Adipose tissue (tissue), 3 donors: ENCODE results near the gene SLC2A4RG. TPM values are rescaled to one million over a fixed set of nuclear protein-coding genes. Genes with fewer than 3 reads are reported as not detected.

Source experiments
- H3K27ac ChIP-seq: one replicate; pipeline ENCODE4 v1.5.1; 2013; ENCODE audit warnings: low read depth, low read length
- WGBS, 3 donors: extraction: QIAGEN DNeasy Blood & Tissue Kit; methylation state at CpG; one replicate each; pipeline ENCODE4 v1.1.7; 2013; 5-methylcytosine and 5-hydroxymethylcytosine counted together
- polyA plus RNA-seq, 3 donors: library from polyadenylated mRNA; stranded (reverse); fragments of 200-250 nt; gene quantifications; one replicate each; pipeline ENCODE4 v1.2.3, GENCODE V29; 2013
- donor health status: healthy with polysubstance abuse.
- donor health status: Bipolar disorder and iron deficiency.
- donor health status: healthy.

Gene SLC2A4RG, protein sequence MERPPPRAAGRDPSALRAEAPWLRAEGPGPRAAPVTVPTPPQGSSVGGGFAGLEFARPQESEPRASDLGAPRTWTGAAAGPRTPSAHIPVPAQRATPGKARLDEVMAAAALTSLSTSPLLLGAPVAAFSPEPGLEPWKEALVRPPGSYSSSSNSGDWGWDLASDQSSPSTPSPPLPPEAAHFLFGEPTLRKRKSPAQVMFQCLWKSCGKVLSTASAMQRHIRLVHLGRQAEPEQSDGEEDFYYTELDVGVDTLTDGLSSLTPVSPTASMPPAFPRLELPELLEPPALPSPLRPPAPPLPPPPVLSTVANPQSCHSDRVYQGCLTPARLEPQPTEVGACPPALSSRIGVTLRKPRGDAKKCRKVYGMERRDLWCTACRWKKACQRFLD
- polyA plus RNA-seq: 100 to 1,000 TPM in 1 of 3 donors, 10 to 100 TPM in 2; 28.3 to 137 (median 72.8) TPM

DNA sequence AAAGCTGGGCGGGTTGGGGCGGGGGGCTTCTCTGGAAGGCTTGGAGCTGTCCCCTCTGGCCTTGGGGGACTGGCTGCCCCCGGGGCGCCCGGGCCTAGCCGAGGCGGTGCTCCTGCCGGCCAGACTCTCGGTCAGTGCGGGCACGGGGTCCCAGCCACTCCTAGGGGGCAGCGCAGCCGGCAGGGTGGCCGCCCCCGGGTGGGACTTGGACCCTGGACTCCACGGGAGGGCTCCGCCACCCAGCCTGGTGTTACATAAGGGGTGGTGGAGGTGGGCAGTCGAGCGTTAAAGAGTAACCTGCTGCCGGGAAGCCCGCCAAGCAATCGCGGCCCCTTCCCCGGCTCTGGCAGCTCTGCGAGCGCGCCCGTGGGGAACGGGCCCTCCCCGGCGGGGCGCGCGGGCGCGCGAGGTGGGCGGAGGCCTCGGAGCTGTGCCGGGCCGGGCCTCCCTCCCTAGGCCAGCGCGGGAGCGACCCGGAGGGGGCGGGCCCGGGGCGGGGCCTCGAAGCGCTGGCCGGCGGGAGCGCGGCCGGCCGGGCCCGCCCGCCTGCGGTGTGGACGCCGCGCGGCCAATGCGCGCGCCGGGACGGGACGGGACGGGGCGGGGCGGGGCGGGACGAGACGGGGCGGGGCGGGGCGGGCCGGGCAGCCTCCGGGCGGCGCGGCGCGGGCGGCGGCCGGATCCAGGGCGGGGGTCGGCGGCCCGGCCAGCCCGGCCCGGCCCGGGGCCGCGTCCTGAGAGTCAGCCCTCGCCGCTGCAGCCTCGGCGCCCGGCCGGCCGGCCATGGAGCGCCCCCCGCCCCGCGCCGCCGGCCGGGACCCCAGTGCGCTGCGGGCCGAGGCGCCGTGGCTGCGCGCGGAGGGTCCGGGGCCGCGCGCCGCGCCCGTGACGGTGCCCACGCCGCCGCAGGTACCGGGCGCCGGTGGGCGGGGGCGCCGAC, at the start of gene SLC2A4RG:
Gene SLC2A4RG (plus strand): TSS at position 647 of the 940 bp plus-strand sequence. CDS start 137 bp downstream, at position 784.
- WGBS, 3 donors: 1 to 2% (median 1%) methylated on average over 40 to 130 of the region's 136 CpGs
- no peak within 1 kb of the TSS for H3K27ac ChIP-seq

DNA sequence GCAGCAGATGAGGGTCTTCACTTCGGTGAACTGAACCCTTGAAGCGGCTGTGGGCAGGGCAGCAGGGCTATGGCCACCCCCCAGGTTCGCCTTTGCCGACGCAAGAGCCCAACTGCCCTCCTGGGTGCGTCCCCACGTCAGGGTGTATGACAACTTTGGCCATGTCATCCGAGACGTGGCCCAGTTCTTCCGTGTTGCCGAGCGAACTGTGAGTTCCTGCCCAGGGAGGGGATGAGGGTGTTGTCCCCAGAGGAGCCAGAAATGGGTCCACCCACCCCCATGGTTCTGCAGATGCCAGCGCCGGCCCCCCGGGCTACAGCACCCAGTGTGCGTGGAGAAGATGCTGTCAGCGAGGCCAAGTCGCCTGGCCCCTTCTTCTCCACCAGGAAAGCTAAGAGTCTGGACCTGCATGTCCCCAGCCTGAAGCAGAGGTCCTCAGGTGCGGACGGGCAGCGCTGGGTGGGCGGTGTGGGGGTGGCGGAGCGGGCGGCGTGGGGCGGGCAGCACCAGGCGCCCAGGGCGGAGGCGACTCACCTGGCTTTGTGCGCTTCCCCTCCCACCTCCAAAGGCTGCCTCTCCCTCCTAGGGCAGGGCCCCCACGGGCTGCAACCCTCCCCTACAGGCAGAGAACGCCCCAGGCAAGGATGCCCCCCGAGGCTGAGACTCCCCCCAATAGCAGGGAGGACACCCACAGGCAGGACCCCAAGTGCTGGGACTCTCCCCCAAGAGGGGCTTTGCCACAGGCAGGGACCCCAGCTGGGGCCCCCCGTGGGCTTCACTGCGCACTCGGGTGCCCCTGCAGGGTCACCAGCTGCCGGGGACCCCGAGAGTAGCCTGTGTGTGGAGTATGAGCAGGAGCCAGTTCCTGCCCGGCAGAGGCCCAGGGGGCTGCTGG, 49.3 kb upstream of the SLC2A4RG start:
- 90 to 92% (median 90%) methylated on average over 38 to 40 of the region's 40 CpGs for WGBS, 3 donors
- no peak overlapping the region for H3K27ac ChIP-seq

DNA sequence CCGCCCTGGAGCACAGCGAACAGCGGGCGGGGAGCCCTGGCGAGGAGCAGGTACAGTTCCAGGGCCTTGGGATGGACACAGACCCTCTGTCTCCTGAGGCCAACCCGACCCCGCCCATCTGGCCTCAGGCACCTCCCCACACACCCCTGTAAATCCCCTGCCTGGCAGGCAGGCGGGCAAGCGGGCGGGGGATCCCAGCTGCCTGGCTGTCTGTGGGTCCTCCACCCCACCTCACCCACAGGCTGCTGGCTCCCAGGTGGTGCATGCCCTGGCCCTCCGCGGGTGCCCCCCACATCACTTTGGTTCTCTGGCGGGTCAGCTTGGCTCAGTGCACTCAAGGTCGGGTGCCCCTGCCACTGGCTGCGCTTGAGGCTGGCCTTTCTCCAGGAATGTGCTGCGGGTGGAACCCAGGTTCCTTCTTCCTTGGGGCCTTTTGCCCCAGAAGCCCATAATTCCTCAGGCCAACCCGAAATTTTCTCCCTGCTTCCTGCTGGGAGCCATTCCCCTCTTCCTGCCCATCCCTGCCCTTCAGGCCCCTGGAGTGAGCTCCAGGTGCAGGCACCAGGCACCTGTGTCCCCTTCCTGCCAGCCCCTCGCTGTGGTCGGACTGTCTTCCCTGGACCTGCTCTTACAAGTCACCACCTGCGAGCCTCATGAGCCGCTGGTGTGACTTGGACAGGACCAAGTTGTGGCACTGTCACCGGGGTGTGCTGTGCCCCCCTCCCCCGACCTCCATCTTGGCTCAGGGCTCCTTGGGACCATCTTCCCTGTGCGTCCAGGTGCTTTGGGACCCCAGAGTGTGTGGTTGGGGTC, 48.5 kb upstream of the SLC2A4RG start:
- 79 to 84% (median 84%) methylated on average over 24 of the region's 24 CpGs for WGBS, 3 donors
- H3K27ac ChIP-seq: no peak overlapping the region

DNA sequence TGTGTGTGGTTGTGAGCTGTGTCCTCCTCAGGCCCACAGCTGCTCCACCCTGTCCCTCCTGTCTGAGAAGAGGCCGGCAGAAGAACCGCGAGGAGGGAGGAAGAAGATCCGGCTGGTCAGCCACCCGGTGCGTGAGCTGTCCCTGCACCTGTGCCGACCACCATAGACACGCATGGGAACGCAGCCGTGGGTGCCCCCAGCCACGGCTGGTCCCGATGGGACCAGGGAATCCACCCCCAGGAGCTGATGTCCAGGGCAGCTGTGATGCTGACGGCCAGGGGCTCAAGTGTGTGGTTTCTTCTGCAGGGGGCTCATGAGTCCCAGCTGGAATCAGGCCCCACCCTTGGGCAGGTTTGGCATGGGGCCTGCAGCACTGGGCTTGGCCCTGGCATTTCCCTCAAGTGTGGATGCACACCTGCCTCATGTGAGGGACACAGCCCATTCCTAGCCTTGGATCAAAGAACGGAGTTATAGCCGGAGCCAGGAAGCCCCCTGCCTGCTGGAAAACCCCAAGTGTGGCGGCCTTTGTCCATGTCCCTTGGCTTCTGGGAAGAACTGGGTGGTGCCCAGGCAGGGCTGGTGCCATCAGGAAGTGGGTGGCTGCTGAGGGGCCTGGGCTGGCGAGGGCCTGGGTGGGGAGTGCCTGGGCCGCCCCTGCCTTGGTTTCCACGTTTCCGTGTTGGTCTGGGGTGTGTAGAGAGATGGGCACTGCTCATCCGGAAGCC, 47.7 kb upstream of the SLC2A4RG start:
- 80 to 89% (median 80%) methylated on average over 10 to 21 of the region's 21 CpGs for WGBS, 3 donors
- no peak overlapping the region for H3K27ac ChIP-seq

DNA sequence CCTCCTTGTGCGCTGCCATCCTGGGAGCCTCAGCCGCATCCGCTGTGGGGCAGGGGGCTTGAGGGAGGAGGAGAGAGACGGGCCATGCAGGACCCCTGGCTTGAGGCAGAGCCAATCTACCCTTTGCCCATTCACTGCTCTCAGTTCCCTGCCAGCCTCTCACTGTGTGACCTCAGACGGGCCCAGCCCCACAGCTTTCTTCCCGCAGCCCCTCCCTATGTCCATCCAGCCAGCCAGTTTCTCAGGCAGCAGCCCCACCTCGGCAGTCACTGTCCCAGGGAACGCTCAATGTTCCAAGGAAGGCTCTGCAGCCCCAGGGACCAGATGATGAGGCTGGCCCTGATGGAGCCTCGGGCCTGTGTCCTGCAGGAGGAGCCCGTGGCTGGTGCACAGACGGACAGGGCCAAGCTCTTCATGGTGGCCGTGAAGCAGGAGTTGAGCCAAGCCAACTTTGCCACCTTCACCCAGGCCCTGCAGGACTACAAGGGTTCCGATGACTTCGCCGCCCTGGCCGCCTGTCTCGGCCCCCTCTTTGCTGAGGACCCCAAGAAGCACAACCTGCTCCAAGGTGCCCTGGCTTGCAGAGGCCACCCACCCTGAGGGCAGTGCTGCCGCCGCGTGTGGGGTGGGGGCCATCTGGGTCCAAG, 47.0 kb upstream of the SLC2A4RG start:
- H3K27ac ChIP-seq: no peak overlapping the region
- 69 to 81% (median 69%) methylated on average over 17 to 20 of the region's 20 CpGs for WGBS, 3 donors

DNA sequence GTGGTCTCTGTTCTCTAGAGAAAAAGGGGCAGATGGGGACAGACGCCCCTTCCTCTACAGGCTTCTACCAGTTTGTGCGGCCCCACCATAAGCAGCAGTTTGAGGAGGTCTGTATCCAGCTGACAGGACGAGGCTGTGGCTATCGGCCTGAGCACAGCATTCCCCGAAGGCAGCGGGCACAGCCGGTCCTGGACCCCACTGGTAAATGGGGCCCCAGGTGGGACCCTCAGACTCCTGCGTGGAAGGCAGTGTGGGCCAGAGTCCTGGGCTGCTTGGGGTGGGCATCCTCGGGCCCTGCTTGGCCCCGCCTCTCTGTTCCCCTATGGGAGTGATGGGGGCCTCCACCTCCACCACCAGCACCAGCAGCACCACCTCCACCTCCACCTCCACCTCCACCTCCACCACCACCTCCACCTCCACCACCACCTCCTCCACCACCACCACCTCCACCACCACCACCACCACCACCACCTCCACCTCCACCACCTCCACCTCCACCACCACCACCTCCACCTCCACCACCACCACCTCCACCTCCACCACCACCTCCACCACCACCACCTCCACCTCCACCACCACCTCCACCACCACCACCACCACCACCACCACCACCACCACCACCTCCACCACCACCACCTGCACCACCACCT, 46.4 kb upstream of the SLC2A4RG start:
- no peak overlapping the region for H3K27ac ChIP-seq
- 88 to 90% (median 89%) methylated on average over 8 to 10 of the region's 10 CpGs for WGBS, 3 donors

DNA sequence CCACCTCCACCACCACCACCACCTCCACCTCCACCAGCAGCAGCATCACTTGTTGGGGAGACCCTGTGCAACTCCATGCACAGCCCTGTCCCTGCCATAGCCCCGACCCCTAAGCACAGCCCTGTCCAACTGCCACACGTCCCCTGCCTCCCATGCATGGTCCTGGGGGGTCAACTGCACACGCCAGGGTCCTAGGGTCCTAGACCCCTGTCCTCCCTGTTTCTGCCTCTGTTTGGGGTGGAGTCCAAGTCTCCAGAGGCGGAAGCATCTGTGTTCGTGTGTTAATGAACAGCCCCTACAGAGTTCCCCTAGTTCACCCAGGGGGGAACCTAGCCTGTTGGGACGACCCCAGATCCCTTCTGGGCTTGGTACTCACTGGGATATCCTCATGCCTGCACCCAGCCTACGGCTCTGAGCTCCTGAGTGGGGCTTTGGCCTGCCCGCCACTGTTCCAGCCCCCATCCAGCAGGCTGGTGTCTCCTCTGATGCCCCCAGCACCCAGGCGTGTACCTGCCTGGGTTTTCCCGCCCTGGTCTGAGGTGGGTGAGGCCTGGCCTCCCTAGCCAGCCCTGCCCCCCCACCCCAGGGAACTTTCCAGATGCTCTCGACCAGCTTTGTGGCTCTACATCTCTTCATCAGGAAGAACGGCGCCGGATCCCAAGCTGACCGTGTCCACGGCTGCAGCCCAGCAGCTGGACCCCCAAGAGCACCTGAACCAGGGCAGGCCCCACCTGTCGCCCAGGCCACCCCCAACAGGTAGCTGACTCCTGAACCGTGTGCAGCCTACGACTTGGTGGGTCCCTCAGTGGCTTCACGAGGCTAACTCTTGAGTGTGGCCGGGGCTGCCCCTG, 45.6 kb upstream of the SLC2A4RG start:
- WGBS, 3 donors: 88 to 98% (median 94%) methylated on average over 20 to 21 of the region's 21 CpGs
- H3K27ac ChIP-seq: no peak overlapping the region

DNA sequence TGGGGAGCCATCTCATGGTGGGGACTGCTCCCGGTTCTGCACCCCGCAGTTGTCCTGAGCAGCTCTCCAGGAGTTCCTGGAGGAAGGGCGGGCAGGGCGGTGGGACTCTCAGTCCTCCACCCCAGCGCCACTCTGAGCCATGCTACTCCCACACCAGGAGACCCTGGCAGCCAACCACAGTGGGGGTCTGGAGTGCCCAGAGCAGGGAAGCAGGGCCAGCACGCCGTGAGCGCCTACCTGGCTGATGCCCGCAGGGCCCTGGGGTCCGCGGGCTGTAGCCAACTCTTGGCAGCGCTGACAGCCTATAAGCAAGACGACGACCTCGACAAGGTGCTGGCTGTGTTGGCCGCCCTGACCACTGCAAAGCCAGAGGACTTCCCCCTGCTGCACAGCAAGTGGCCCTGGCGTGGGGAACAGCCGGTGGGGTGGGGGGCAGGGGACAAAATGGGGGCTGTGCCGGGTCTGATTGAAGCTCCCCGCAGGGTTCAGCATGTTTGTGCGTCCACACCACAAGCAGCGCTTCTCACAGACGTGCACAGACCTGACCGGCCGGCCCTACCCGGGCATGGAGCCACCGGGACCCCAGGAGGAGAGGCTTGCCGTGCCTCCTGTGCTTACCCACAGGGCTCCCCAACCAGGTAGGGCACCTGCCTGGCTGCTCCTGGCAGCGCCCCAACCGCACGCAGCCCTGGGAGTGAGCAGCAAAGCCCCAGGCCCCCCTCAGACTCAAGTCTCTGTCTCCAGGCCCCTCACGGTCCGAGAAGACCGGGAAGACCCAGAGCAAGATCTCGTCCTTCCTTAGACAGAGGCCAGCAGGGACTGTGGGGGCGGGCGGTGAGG, 44.8 kb upstream of the SLC2A4RG start:
- H3K27ac ChIP-seq: no peak overlapping the region
- WGBS, 3 donors: 90 to 94% (median 94%) methylated on average over 37 of the region's 37 CpGs

DNA sequence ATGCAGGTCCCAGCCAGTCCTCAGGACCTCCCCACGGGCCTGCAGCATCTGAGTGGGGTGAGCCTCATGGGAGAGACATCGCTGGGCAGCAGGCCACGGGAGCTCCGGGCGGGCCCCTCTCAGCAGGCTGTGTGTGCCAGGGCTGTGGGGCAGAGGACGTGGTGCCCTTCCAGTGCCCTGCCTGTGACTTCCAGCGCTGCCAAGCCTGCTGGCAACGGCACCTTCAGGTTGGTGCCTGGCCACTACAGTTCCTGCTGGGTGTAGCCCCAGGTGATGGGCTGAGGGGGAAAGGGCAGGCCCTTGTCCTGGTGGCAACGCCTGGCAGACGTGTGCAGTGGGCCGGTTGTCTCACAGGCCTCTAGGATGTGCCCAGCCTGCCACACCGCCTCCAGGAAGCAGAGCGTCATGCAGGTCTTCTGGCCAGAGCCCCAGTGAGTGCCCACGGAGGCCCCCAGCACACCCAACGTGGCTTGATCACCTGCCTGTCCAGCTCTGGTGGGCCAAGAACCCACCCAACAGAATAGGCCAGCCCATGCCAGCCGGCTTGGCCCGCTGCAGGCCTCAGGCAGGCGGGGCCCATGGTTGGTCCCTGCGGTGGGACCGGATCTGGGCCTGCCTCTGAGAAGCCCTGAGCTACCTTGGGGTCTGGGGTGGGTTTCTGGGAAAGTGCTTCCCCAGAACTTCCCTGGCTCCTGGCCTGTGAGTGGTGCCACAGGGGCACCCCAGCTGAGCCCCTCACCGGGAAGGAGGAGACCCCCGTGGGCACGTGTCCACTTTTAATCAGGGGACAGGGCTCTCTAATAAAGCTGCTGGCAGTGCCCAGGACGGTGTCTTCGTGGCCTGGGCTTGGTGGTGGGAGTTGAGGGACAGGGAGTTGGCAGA, 43.9 kb upstream of the SLC2A4RG start:
- WGBS, 3 donors: 79 to 82% (median 80%) methylated on average over 23 to 25 of the region's 25 CpGs
- no peak overlapping the region for H3K27ac ChIP-seq

DNA sequence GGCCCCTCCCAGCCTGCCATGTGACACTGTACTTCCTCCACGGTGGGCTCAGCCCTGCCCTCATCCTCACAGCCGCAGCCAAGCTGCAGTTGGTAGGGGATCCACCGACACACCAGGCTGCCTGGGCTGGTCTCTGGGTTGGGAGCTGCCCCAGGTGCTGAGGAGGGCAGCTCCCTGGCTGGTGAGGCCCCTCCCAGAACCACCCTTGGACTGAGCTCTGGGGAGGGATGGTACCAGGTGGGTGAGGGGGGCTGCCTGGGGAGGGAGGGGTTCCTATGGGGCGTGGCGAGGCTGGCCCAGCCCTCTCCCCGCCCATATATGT, 43.3 kb upstream of the SLC2A4RG start:
- H3K27ac ChIP-seq: no peak overlapping the region
- WGBS, 3 donors: 14 to 28% (median 17%) methylated on average over 5 to 6 of the region's 6 CpGs

DNA sequence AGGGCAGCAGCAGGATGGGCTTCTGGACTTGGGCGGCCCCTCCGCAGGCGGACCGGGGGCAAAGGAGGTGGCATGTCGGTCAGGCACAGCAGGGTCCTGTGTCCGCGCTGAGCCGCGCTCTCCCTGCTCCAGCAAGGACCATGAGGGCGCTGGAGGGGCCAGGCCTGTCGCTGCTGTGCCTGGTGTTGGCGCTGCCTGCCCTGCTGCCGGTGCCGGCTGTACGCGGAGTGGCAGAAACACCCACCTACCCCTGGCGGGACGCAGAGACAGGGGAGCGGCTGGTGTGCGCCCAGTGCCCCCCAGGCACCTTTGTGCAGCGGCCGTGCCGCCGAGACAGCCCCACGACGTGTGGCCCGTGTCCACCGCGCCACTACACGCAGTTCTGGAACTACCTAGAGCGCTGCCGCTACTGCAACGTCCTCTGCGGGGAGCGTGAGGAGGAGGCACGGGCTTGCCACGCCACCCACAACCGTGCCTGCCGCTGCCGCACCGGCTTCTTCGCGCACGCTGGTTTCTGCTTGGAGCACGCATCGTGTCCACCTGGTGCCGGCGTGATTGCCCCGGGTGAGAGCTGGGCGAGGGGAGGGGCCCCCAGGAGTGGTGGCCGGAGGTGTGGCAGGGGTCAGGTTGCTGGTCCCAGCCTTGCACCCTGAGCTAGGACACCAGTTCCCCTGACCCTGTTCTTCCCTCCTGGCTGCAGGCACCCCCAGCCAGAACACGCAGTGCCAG, 42.8 kb upstream of the SLC2A4RG start, which contains the start of gene TNFRSF6B:
Gene TNFRSF6B (plus strand): TSS at position 25 of the 729 bp plus-strand sequence. CDS start 116 bp downstream, at position 141.
- no peak within 1 kb of the TSS for H3K27ac ChIP-seq
- 13 to 30% (median 24%) methylated on average over 44 to 52 of the region's 52 CpGs for WGBS, 3 donors

DNA sequence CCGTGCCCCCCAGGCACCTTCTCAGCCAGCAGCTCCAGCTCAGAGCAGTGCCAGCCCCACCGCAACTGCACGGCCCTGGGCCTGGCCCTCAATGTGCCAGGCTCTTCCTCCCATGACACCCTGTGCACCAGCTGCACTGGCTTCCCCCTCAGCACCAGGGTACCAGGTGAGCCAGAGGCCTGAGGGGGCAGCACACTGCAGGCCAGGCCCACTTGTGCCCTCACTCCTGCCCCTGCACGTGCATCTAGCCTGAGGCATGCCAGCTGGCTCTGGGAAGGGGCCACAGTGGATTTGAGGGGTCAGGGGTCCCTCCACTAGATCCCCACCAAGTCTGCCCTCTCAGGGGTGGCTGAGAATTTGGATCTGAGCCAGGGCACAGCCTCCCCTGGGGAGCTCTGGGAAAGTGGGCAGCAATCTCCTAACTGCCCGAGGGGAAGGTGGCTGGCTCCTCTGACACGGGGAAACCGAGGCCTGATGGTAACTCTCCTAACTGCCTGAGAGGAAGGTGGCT, 42.2 kb upstream of the SLC2A4RG start:
- no peak overlapping the region for H3K27ac ChIP-seq
- WGBS, 3 donors: 53 to 64% (median 60%) methylated on average over 7 of the region's 7 CpGs
